ENCODE measurements around the gene ACBD4.

GRCh38 chr17:45172232-45172540 is 36.7 kb downstream of the ACBD4 start:
- TF ChIP-seq POLR2A (IDR thresholded peaks at IDR 0.05; ENCODE audit: low read depth, low read length) = no peak
- TF ChIP-seq, protein P1, sequence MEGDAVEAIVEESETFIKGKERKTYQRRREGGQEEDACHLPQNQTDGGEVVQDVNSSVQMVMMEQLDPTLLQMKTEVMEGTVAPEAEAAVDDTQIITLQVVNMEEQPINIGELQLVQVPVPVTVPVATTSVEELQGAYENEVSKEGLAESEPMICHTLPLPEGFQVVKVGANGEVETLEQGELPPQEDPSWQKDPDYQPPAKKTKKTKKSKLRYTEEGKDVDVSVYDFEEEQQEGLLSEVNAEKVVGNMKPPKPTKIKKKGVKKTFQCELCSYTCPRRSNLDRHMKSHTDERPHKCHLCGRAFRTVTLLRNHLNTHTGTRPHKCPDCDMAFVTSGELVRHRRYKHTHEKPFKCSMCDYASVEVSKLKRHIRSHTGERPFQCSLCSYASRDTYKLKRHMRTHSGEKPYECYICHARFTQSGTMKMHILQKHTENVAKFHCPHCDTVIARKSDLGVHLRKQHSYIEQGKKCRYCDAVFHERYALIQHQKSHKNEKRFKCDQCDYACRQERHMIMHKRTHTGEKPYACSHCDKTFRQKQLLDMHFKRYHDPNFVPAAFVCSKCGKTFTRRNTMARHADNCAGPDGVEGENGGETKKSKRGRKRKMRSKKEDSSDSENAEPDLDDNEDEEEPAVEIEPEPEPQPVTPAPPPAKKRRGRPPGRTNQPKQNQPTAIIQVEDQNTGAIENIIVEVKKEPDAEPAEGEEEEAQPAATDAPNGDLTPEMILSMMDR (IDR thresholded peaks at IDR 0.05; ENCODE audit: extremely low read depth in 1 of 2, insufficient read depth in 1 of 2, low read depth in 1 of 2, low read length in 2 of 2) = no peak
- TF ChIP-seq EZH2 (IDR thresholded peaks at IDR 0.05; ENCODE audit: borderline replicate concordance, low read depth, low read length, severe bottlenecking) = no peak
- TF ChIP-seq GATA2 (IDR thresholded peaks at IDR 0.05; ENCODE audit: insufficient read depth, insufficient read length, low read depth, low read length) = no peak
- TF ChIP-seq POLR2AphosphoS5 (IDR thresholded peaks at IDR 0.05; ENCODE audit: insufficient read depth, low read depth, low read length) = no peak
- no peak for TF ChIP-seq MAX (IDR thresholded peaks at IDR 0.05; ENCODE audit: insufficient read depth, insufficient read length)
- no peak for TF ChIP-seq MYC (IDR thresholded peaks at IDR 0.05; ENCODE audit: low read depth, low read length)
- no peak for TF ChIP-seq FOS (IDR thresholded peaks at IDR 0.05; ENCODE audit: borderline replicate concordance, insufficient read depth, low read length)
- no peak for TF ChIP-seq JUN (IDR thresholded peaks at IDR 0.05; ENCODE audit: borderline replicate concordance, insufficient read depth, insufficient read length, low read depth)
